Measurements from ENCODE around the gene NINL. TPM values are rescaled to one million over a fixed set of nuclear protein-coding genes. Genes with fewer than 3 reads are reported as not detected.
A peak's percentile ranks its signal among the peaks of the same experiment; 100 is the strongest.

Gene NINL
- total RNA-seq, 1 donor from 2014 or later = 86.8 TPM

DNA sequence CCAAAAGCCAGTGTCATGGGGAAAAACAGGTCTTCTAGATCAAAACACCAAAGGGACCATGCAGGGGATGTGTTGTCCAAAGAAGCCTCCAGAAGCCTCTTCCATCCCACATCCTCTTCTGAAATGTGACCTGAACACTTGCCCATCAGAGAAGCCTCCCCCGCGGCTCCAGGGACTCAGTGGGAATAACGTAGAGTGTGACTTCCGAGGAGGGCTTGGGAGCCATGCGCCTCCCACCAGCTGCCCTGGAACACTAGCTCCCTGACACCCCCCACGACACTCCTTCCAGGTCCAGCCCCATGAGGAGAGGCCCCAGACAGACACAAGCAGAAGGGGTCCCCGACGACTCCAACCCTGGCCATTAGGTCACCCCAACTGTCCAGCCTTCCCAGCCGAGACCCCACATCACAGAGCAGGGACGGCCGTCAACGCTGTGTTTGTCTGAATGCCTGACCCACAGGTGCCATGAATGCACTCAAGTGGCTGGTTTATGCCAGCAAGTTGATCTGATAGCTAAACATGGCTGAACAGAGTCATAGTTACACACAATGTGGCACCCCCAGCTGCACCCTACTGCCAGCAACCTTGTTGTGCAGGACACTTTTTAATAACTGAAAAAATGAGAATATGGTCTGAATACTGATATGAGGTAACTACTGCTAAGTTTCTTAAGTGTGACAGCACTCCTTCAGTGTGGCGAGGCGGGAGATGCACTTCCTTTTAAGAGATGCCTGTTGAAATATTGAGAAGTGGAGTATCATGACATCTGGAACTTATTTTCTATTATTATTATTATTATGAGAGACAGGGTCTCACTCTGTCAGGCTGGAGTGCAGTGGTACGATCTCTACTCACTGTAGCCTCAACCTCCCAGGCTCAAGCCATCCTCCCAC is 119.8 kb downstream of the NINL start:
- Mint-ChIP-seq H3K36me3 (ENCODE audit: unreplicated experiment) (peaks cover 11% of the 10 kb centered on the region), H3K9me3 (ENCODE audit: unreplicated experiment) (peaks cover 19% of the 10 kb centered on the region), H3K4me3 (ENCODE audit: unreplicated experiment) (no peak overlapping the region), H3K27me3 (ENCODE audit: unreplicated experiment) (peaks cover 11% of the 10 kb centered on the region), H3K27ac (ENCODE audit: unreplicated experiment) (peak overlapping the region; percentile 73), H3K4me1 (ENCODE audit: low read depth, unreplicated experiment) (peaks cover 17% of the 10 kb centered on the region)
- no peak for DNase-seq
- TF ChIP-seq, protein P1, sequence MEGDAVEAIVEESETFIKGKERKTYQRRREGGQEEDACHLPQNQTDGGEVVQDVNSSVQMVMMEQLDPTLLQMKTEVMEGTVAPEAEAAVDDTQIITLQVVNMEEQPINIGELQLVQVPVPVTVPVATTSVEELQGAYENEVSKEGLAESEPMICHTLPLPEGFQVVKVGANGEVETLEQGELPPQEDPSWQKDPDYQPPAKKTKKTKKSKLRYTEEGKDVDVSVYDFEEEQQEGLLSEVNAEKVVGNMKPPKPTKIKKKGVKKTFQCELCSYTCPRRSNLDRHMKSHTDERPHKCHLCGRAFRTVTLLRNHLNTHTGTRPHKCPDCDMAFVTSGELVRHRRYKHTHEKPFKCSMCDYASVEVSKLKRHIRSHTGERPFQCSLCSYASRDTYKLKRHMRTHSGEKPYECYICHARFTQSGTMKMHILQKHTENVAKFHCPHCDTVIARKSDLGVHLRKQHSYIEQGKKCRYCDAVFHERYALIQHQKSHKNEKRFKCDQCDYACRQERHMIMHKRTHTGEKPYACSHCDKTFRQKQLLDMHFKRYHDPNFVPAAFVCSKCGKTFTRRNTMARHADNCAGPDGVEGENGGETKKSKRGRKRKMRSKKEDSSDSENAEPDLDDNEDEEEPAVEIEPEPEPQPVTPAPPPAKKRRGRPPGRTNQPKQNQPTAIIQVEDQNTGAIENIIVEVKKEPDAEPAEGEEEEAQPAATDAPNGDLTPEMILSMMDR (IDR thresholded peaks at IDR 0.05; ENCODE audit: partially characterized antibody, unreplicated experiment) = no peak

DNA sequence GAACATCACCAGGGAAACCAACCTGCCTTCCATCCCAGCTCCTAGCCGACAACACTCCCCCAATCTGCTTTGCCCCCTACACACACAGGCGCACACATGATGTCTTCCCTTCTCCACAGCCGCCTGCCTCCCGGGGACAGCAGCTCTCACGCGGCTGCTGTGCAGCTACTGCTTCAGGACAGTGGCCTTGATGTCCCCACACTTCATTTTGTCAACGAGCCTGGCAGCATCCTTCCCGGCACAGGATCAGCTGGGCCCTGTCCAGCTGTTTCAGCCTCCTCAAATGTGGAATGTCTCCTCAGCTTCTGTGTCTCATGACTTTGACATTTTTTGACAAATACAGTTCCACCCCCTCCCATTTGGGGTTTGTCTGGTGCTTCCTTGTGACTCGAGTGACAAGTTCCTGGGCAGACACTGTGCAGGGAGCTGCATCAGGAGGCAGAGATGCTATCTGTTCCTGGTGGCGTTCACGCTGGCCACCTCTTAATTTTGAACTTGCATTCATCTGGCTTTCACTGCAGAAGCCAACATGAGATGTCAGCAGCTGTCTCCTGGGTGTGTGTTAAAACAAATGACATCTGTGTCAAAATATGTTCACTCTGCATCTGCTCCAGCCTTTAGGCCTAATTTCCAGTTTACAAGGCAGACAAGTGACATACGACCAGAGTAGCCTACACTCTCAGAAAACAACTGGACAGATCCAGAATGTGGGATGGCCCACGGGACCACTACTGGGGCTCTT is 120.7 kb downstream of the NINL start:
- DNase-seq = no peak
- H3K27ac Mint-ChIP-seq (ENCODE audit: unreplicated experiment) = peak overlapping the region; percentile 73
- H3K9me3 Mint-ChIP-seq (ENCODE audit: unreplicated experiment) = peaks cover 17% of the 10 kb centered on the region
- H3K27me3 Mint-ChIP-seq (ENCODE audit: unreplicated experiment) = peaks cover 13% of the 10 kb centered on the region
- H3K36me3 Mint-ChIP-seq (ENCODE audit: unreplicated experiment) = peaks cover 5% of the 10 kb centered on the region
- no peak overlapping the region for H3K4me3 Mint-ChIP-seq (ENCODE audit: unreplicated experiment)
- TF ChIP-seq, protein P1 (IDR thresholded peaks at IDR 0.05; ENCODE audit: partially characterized antibody, unreplicated experiment) = no peak
- H3K4me1 Mint-ChIP-seq (ENCODE audit: low read depth, unreplicated experiment) = peaks cover 13% of the 10 kb centered on the region

DNA sequence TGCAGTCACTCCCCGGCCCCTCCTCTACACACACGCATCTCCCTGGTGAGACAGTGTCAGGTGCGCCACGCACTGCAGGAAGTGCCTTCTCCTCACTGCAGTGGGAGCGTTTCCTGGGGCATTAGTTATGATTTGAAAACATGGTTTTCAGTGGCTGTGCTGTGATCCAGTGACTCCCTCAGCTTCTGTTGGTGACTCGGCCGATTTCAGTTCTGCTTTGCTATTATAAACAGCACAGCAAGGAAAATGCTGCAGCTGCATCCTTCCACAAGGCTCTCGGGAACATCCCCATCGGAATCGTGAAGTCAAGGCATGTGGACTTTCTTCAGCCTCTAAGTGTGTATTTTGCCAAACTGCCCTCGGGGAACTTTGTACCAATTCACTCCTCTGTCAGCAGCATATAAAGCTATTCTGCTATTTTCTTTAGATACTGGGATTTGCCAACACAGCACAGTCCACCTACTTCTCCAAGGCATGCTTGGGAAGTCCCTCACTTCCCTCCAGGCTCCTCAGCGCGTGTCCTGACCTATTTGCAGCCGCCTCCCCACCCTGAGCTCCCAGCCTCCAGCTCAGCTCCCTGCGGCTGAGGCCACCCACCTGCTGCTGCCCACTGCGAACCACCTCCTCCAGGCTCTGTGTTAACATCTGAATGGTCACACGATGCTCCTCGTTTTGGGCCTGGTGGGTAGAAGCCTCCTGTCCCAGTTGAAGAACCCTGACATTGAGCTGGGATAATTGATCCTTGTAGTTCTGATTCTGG is 123.4 kb downstream of the NINL start:
- Mint-ChIP-seq H3K4me3 (ENCODE audit: unreplicated experiment) (no peak overlapping the region), H3K9me3 (ENCODE audit: unreplicated experiment) (peaks cover 17% of the 10 kb centered on the region), H3K27ac (ENCODE audit: unreplicated experiment) (no peak overlapping the region), H3K27me3 (ENCODE audit: unreplicated experiment) (peaks cover 16% of the 10 kb centered on the region), H3K36me3 (ENCODE audit: unreplicated experiment) (peaks cover 4% of the 10 kb centered on the region), H3K4me1 (ENCODE audit: low read depth, unreplicated experiment) (peaks cover 13% of the 10 kb centered on the region)
- DNase-seq = no peak
- TF ChIP-seq, protein P1 (IDR thresholded peaks at IDR 0.05; ENCODE audit: partially characterized antibody, unreplicated experiment) = no peak

DNA sequence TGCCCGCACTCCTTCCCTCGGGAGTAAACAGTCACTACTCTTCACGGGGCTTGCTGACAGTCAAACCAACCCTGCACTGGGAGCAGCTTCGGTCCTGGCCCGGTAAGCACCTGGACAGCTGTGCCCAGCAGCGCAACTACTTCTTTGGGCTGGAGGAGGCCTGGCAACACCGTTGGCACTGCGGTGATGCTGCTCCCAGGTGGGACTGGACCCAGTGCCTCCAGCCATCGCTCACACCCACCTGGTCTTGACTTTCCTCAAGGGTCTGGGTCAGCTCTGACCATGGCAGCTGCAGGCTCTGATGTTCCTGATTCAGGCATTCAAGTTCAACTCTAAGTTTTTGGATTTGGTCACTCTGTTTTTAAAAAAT is 124.1 kb downstream of the NINL start:
- Mint-ChIP-seq H3K4me3 (ENCODE audit: unreplicated experiment) (no peak overlapping the region), H3K27ac (ENCODE audit: unreplicated experiment) (no peak overlapping the region), H3K4me1 (ENCODE audit: low read depth, unreplicated experiment) (peaks cover 13% of the 10 kb centered on the region), H3K36me3 (ENCODE audit: unreplicated experiment) (peaks cover 4% of the 10 kb centered on the region), H3K27me3 (ENCODE audit: unreplicated experiment) (peaks cover 16% of the 10 kb centered on the region), H3K9me3 (ENCODE audit: unreplicated experiment) (peaks cover 17% of the 10 kb centered on the region)
- no peak for DNase-seq
- TF ChIP-seq, protein P1 (IDR thresholded peaks at IDR 0.05; ENCODE audit: partially characterized antibody, unreplicated experiment) = no peak
